ENCODE measurements around the gene POU2AF1.

GRCh38 chr11:111361052-111361801 lies 17.8 kb downstream of the POU2AF1 start:
- TF ChIP-seq RAD21 (conservative IDR thresholded peaks at IDR 0.05 in 1 of 2, IDR thresholded peaks at IDR 0.05 in 1 of 2) (no peak), CTCF (IDR thresholded peaks at IDR 0.05) (no peak), REST (IDR thresholded peaks at IDR 0.05) (no peak), POLR2A (IDR thresholded peaks at IDR 0.05; ENCODE audit: low read length) (no peak), SMC3 (IDR thresholded peaks at IDR 0.05) (no peak), HMGXB4 (CRISPR knock-in tag; IDR thresholded peaks at IDR 0.05; ENCODE audit: borderline replicate concordance) (no peak), SREBF2 (IDR thresholded peaks at IDR 0.05) (no peak), ZFP36 (IDR thresholded peaks at IDR 0.05; ENCODE audit: borderline replicate concordance, partially characterized antibody) (no peak), TP53 (CRISPR knock-in tag; IDR thresholded peaks at IDR 0.05) (no peak), BCL3 (IDR thresholded peaks at IDR 0.05) (no peak), CBX8 (IDR thresholded peaks at IDR 0.05) (no peak), EP300 (IDR thresholded peaks at IDR 0.05) (no peak)
